ENCODE measurements around the gene ECM1.

Gene ECM1

DNA sequence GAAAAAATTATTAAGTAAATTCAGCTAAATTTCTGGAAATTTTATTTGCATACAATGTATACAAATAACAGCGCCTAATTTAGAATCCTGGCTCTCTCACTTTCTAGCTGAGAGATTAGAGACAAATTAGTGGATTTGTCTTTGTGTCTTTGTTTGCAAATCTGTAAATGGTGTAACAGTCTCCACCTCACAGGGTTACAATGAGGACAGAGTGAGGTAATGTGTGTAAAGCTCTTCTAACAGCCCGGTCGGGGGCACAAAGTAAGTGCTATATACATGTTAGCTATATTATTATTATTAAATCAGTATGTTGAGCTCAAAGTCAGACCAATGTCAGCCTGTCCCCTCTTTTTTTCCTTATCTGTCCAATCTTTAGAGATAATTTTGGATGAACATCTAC is 36.3 kb downstream of the ECM1 start:
- no peaks in the 10 kb centered on the region for H3K36me3 ChIP-seq (ENCODE audit: insufficient read depth, low read length)
- H3K9me3 ChIP-seq (ENCODE audit: control insufficient read depth, insufficient read depth, low read length): no peaks in the 10 kb centered on the region
- H3K9ac ChIP-seq (ENCODE audit: low read depth, low read length): no peak overlapping the region
- H3K4me1 ChIP-seq (ENCODE audit: insufficient read depth, low read length): no peaks in the 10 kb centered on the region

DNA sequence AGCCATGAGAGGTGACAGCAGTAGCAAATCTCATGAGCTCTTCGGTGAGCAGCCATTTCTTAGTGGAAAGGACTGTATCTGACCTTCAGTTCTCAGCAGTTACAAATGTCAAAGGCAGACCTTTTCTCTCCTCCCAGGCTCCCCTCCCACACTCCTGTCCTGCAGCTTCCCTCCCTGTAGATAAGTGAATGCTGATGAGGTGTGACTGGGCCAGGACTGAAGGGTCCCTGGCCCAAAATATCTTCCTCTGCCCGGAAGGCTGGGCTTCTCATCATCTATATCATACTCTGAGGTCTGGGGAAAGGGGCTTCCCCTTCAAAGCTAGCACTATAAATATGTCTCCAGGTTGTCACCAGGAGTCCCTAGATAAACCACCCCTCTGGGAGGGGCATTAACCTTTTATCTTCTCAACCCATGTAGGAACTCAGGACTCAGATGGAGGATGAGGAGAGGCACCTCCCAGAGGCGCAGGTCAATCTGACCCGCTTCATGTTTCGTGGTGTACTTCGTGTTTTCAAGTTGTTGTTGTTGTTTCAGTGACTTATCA is 37.6 kb downstream of the ECM1 start:
- Histone ChIP-seq H3K36me3 (ENCODE audit: insufficient read depth, low read length) (no peaks in the 10 kb centered on the region), H3K9me3 (ENCODE audit: control insufficient read depth, insufficient read depth, low read length) (no peaks in the 10 kb centered on the region), H3K4me1 (ENCODE audit: insufficient read depth, low read length) (no peaks in the 10 kb centered on the region), H3K9ac (ENCODE audit: low read depth, low read length) (no peak overlapping the region)

DNA sequence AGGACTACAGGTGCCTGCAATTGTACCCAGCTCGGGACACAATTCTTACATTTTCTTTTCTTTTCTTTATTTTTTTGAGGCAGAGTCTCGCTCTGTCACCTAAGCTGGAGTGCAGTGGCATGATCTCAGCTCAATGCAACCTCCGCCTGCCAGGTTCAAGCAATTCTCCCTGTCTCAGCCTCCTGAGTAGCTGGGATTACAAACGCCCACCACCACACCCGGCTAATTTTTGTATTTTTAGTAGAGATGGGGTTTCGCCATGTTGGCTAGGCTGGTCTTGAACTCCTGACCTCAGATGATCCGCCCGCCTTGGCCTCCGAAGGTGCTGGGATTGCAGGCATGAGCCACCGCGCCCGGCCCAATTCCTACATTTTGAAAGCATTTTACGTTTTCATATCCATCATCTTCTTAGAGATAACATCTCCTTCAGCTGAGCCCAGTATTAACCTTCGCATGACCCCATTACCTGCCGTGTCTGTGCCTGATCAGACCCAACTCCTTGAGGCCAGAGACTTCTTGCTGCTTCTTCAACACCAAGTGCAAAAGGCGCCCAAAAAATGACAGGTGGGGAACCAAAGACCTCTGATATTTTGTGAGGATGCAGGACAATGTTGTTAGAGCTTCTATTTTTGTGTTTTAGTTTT is 38.5 kb downstream of the ECM1 start:
- Histone ChIP-seq H3K9me3 (ENCODE audit: control insufficient read depth, insufficient read depth, low read length) (no peaks in the 10 kb centered on the region), H3K36me3 (ENCODE audit: insufficient read depth, low read length) (no peaks in the 10 kb centered on the region), H3K9ac (ENCODE audit: low read depth, low read length) (no peak overlapping the region), H3K4me1 (ENCODE audit: insufficient read depth, low read length) (peaks cover 4% of the 10 kb centered on the region; the same call in 1 of the 2 replicates)

DNA sequence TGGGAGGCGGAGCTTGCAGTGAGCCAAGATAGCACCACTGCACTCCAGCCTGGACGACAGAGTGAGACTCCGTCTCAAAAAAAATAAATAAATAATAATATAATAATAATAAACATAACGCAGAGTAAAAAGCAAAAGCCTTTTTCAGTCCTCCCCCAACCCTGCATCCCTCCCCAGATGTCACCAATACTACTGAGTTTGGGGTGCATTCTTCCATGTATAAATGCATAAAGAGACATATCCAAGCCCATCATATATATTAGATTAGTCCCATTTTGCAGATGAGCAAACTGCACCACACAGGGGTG is 40.4 kb downstream of the ECM1 start:
- peak overlapping the region; percentile 54 for H3K9ac ChIP-seq (ENCODE audit: low read depth, low read length)
- no peaks in the 10 kb centered on the region for H3K36me3 ChIP-seq (ENCODE audit: insufficient read depth, low read length)
- H3K4me1 ChIP-seq (ENCODE audit: insufficient read depth, low read length): peaks cover 16% of the 10 kb centered on the region
- no peaks in the 10 kb centered on the region for H3K9me3 ChIP-seq (ENCODE audit: control insufficient read depth, insufficient read depth, low read length)

DNA sequence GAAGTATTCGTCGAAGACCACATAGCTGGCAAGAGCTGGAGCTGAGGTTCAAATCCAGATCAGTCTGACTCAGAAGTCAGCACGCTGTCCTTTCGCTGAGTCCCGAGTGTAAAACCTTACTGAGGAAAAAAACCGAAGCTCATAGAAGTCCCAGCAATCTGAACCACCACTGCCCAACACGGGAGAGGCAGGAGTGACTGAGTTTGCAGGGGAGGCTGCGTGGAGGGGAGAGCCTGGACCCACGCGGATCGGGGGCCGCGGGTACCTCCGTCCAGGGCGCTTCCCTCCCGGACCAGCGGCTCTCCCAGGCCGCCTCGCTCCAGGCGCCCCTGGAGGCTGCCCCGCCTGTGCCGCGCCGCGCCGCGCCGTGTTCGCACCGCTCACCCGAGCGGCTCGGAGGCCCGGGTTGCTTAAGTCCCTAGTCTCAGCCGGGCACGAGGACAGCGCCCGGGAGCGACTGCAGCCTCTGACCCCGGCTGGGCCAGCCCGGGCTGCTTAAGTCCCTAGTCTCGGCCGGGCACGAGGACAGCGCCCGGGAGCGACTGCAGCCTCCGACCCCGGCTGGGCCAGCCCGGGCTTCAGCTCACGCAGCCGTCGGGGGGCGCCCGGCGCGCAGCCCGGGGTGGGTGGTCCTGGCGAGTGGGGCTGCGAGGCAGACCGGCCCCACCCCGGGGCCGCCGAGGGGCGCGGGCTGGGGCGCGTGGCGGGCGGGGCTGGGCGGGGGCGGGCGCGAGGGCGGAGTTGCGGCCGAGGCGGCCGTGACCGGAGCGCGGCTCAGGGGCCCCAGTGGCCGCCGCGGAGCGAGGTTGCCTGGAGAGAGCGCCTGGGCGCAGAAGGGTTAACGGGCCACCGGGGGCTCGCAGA is 41.0 kb downstream of the ECM1 start, which contains the start of gene ADAMTSL4:
ADAMTSL4 (plus strand) TSS at position 777 of the 864 bp plus-strand sequence. CDS start 2,881 bp downstream, outside the sequence.
- H3K36me3 ChIP-seq (ENCODE audit: insufficient read depth, low read length): no peaks in the 10 kb centered on the region
- peaks cover 16% of the 10 kb centered on the region for H3K4me1 ChIP-seq (ENCODE audit: insufficient read depth, low read length)

DNA sequence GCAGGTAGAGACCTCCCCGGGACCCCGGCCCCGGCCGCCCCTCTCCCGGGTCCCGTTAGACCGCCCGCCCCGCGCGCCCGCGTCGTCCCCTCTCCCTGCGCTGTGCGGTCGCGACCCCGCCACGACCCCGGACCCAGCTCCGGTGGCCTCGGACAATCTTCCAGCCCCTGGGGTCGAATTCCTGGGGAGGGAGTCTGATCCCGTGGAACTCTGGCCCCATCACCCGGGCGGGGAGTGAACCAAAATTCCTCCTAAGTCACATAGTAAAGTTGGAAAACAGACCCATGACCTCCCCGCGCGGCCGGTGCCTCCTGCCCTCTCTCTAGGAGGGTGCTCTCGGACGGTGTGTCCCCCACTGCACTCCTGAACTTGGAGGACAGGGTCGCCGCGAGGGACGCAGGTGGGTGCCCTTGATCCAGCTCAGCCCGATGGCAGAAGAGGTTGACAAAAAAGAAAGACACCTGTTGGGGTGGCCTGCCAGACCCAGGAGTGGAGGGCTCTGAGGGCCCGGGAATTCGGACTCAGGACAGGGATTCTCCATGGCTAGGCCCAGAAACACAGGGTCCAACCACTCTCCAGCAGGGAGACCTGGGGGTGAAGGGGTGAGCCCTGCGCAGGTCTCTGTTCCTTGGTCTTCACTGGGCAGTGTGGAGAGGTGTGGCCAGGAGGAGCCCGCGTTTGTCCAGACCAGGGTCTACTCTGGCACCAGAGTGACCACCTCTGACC is 41.8 kb downstream of the ECM1 start:
- Histone ChIP-seq H3K9me3 (ENCODE audit: control insufficient read depth, insufficient read depth, low read length) (no peaks in the 10 kb centered on the region), H3K4me1 (ENCODE audit: insufficient read depth, low read length) (peaks cover 16% of the 10 kb centered on the region), H3K9ac (ENCODE audit: low read depth, low read length) (peak overlapping the region; percentile 83), H3K36me3 (ENCODE audit: insufficient read depth, low read length) (no peaks in the 10 kb centered on the region)

More for the DNA sequence above, 41.0 kb downstream of the ECM1 start, which contains the start of gene ADAMTSL4:
- Histone ChIP-seq H3K9ac (ENCODE audit: low read depth, low read length) (peak within 1 kb of the TSS; percentile 83), H3K9me3 (ENCODE audit: control insufficient read depth, insufficient read depth, low read length) (no peaks in the 10 kb centered on the region)

DNA sequence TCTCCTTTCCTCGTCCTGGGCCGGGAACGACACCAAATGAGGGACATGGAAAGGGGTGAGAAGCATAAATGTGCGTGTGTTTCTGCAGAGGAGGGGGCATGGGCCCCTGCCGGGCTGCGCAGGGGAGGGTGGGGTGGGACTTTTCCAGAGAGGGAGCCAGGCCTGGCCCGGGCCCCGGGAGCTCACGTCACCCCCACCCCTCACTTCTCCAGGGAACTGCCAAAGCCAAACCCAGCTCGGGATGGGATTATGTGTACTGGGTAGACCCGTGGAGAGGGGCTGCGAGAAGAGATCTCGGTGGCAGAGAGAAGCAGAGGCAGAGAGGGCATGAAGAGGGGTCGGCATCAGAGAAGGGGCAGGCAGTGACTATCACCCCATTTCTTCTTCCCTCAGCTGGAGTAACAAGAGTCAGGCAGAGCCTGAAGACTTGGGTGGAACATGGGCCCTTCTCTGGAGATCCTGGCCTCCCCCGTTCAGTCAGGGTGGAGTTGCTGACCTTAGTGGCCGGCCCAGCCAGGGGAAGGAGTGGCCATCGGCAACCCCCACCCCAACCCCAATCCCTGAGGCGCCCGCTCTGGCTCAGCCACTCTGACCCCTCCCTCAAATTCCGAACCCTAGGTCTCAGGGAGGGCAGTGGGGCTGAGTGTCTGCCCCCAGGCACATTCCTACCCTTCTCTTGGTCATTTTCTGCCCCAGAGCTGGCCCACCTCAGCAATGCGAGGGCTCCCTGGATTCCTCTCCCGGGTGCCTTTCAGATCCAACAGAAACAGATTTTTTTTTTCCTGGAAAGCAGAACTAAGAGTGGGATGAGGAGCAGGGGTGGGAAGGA is 42.5 kb downstream of the ECM1 start:
- H3K4me1 ChIP-seq (ENCODE audit: insufficient read depth, low read length): peaks cover 17% of the 10 kb centered on the region
- H3K9me3 ChIP-seq (ENCODE audit: control insufficient read depth, insufficient read depth, low read length): no peaks in the 10 kb centered on the region
- H3K36me3 ChIP-seq (ENCODE audit: insufficient read depth, low read length): 0 out of 2 replicates have a peak, but pooled peaks cover 1% of the 10 kb centered on the region
- H3K9ac ChIP-seq (ENCODE audit: low read depth, low read length): peak overlapping the region; percentile 83; the same call in 1 of the 2 replicates

DNA sequence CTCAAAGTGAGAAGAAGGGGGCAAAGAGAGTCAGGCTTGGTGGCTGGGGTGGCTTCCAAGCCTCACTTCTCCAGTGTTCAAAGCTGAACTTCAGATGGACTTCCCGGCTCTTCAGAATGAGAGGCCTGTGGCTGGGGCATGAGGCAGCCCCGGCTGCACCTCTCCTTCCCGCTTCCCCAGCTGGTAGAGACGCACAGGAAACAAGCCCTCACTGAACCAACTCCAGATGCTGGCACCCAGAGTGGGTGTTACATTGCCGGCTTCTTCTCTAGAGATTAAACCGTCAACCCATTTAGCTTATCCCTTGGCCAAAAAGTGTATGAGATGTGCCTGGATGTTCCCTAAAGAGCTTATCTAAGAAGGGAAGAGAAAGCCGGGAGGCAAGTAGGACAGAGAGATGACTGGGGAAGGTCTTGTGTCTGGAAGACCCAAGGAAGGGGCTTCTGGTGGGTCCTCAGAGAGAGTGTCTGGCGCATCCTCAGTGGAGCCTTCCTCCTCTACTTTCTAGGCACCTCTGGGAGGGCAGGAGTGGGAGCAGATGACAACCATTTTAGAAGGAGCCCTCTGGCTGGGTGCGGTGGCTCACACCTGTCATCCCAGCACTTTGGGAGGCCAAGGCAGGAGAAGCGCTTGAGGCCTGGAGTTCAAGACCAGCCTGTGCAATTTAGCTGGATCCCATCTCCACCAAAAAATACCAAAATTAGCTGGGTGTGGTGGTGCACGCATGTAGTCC is 43.3 kb downstream of the ECM1 start:
- peaks cover 25% of the 10 kb centered on the region for H3K4me1 ChIP-seq (ENCODE audit: insufficient read depth, low read length)
- H3K9me3 ChIP-seq (ENCODE audit: control insufficient read depth, insufficient read depth, low read length): no peaks in the 10 kb centered on the region
- no peak overlapping the region for H3K9ac ChIP-seq (ENCODE audit: low read depth, low read length)
- H3K36me3 ChIP-seq (ENCODE audit: insufficient read depth, low read length): peaks cover 7% of the 10 kb centered on the region; the same call in 1 of the 2 replicates

DNA sequence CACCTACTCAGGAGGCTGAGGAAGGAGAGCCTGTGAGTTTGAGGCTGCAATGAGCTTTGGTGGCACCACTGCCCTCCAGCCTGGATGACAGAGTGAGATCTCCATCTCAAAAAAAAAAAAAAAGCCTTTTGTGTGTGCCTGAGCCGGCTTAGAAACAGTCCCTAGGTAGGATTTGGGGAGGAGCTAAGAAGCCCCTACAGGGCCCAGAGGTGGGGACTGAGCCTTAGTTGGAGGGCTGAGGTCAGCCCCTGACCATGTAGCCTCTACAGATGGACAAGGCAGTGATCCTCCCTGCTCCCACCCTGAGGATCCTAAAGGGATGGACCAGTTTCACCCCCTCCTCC is 43.8 kb downstream of the ECM1 start:
- Histone ChIP-seq H3K4me1 (ENCODE audit: insufficient read depth, low read length) (peaks cover 27% of the 10 kb centered on the region), H3K9me3 (ENCODE audit: control insufficient read depth, insufficient read depth, low read length) (no peaks in the 10 kb centered on the region), H3K36me3 (ENCODE audit: insufficient read depth, low read length) (peaks cover 7% of the 10 kb centered on the region; the same call in 1 of the 2 replicates), H3K9ac (ENCODE audit: low read depth, low read length) (no peak overlapping the region)

DNA sequence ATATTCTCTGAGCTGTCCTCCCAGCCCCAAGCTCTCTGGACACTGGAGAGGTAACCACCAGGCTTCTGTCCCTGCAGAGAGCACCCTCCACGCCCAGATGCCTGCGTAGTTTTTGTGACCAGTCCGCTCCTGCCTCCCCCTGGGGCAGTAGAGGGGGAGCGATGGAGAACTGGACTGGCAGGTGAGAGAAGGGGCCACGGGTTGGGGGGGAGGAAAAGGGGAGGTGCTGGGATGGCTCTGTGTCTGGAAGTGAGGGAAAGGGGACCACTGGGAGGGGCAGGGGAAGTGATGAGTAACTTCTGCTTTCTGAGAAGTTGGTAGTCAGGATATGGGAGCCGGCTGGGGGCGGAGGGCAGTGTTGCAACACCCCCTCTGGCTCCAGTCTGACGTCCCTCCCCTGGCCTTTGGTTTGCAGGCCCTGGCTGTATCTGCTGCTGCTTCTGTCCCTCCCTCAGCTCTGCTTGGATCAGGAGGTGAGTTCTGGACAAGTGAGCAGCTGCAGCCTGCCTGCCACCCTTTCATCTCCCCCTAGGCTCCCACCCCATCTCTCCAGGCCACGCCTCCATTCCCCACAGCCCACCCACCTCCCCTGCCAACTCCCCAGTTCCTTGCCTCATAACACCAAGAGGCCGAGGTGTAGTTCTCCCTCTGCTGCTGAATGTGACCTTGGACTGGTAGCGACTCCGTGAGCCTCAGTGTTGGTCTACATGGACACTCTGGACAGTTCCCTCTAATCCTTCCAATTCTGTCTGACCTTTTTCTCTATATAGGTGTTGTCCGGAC is 44.4 kb downstream of the ECM1 start:
- Histone ChIP-seq H3K9me3 (ENCODE audit: control insufficient read depth, insufficient read depth, low read length) (no peaks in the 10 kb centered on the region), H3K4me1 (ENCODE audit: insufficient read depth, low read length) (peaks cover 27% of the 10 kb centered on the region), H3K9ac (ENCODE audit: low read depth, low read length) (no peak overlapping the region), H3K36me3 (ENCODE audit: insufficient read depth, low read length) (peaks cover 7% of the 10 kb centered on the region; the same call in 1 of the 2 replicates)

DNA sequence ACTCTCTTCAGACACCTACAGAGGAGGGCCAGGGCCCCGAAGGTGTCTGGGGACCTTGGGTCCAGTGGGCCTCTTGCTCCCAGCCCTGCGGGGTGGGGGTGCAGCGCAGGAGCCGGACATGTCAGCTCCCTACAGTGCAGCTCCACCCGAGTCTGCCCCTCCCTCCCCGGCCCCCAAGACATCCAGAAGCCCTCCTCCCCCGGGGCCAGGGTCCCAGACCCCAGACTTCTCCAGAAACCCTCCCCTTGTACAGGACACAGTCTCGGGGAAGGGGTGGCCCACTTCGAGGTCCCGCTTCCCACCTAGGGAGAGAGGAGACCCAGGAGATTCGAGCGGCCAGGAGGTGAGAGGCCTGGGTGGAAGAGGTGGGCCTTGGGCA is 45.0 kb downstream of the ECM1 start:
- Histone ChIP-seq H3K4me1 (ENCODE audit: insufficient read depth, low read length) (peaks cover 27% of the 10 kb centered on the region), H3K9me3 (ENCODE audit: control insufficient read depth, insufficient read depth, low read length) (no peaks in the 10 kb centered on the region), H3K9ac (ENCODE audit: low read depth, low read length) (no peak overlapping the region), H3K36me3 (ENCODE audit: insufficient read depth, low read length) (peaks cover 7% of the 10 kb centered on the region; the same call in 1 of the 2 replicates)

DNA sequence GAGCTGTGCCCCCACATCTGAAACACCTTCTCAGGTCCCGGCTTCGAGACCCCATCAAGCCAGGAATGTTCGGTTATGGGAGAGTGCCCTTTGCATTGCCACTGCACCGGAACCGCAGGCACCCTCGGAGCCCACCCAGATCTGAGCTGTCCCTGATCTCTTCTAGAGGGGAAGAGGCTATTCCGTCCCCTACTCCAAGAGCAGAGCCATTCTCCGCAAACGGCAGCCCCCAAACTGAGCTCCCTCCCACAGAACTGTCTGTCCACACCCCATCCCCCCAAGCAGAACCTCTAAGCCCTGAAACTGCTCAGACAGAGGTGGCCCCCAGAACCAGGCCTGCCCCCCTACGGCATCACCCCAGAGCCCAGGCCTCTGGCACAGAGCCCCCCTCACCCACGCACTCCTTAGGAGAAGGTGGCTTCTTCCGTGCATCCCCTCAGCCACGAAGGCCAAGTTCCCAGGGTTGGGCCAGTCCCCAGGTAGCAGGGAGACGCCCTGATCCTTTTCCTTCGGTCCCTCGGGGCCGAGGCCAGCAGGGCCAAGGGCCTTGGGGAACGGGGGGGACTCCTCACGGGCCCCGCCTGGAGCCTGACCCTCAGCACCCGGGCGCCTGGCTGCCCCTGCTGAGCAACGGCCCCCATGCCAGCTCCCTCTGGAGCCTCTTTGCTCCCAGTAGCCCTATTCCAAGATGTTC is 45.6 kb downstream of the ECM1 start:
- H3K9ac ChIP-seq (ENCODE audit: low read depth, low read length): no peak overlapping the region
- H3K9me3 ChIP-seq (ENCODE audit: control insufficient read depth, insufficient read depth, low read length): no peaks in the 10 kb centered on the region
- H3K4me1 ChIP-seq (ENCODE audit: insufficient read depth, low read length): peaks cover 27% of the 10 kb centered on the region
- peaks cover 7% of the 10 kb centered on the region; the same call in 1 of the 2 replicates for H3K36me3 ChIP-seq (ENCODE audit: insufficient read depth, low read length)

Data from ES-I3 (cell line).